ENCODE results near the gene LRRC7.

- no peak for TF ChIP-seq CTCF (IDR thresholded peaks at IDR 0.05)
- no peak for TF ChIP-seq POLR2A (IDR thresholded peaks at IDR 0.05)
Observed at GRCh38 chr1:69643266-69643665, 75.5 kb downstream of the LRRC7 start.
